Kidney glomerular epithelial cell (primary cell): ENCODE data around the gene ZFPL1.

Source experiments
- DNase-seq: peaks from one replicate; lab custom pipeline; 2025; lab: John Stamatoyannopoulos, UW

ZFPL1 gene

GRCh38 chr11:65060913-65061408 is 23.1 kb upstream of the ZFPL1 start:
- no peak for DNase-seq

- no peak for DNase-seq
Measured at GRCh38 chr11:65063532-65063931, 20.5 kb upstream of the ZFPL1 start.

- DNase-seq = no peak
Measured at GRCh38 chr11:65064847-65065240, 19.2 kb upstream of the ZFPL1 start.

- no peak for DNase-seq
Measured at GRCh38 chr11:65065851-65066250, 18.2 kb upstream of the ZFPL1 start.

- DNase-seq = no peak
Measured at GRCh38 chr11:65066315-65066714, 17.7 kb upstream of the ZFPL1 start.

- DNase-seq = no peak
Measured at GRCh38 chr11:65066805-65067291, 17.2 kb upstream of the ZFPL1 start.

GRCh38 chr11:65067446-65067845 is 16.6 kb upstream of the ZFPL1 start:
- no peak for DNase-seq

- DNase-seq = peak; percentile 15
Measured at GRCh38 chr11:65069217-65069616, 14.8 kb upstream of the ZFPL1 start.

GRCh38 chr11:65071907-65072630 is 12.0 kb upstream of the ZFPL1 start:
- no peak for DNase-seq

GRCh38 chr11:65072631-65072966 is 11.4 kb upstream of the ZFPL1 start:
- DNase-seq = no peak

- no peak for DNase-seq
Measured at GRCh38 chr11:65077451-65077850, 6.6 kb upstream of the ZFPL1 start.

- DNase-seq = peak; percentile 37
Measured at GRCh38 chr11:65078151-65078550, 5.9 kb upstream of the ZFPL1 start.

GRCh38 chr11:65078786-65079342 is 5.2 kb upstream of the ZFPL1 start:
- no peak for DNase-seq

- DNase-seq = no peak
Measured at GRCh38 chr11:65083134-65083833, 738 bp upstream of the ZFPL1 start.

GRCh38 chr11:65084598-65085375 is 765 bp downstream of the ZFPL1 start:
- no peak for DNase-seq

- DNase-seq = no peak
Measured at GRCh38 chr11:65085446-65085845, 1.4 kb downstream of the ZFPL1 start.

- DNase-seq = no peak
Measured at GRCh38 chr11:65086809-65087208, 2.8 kb downstream of the ZFPL1 start.

GRCh38 chr11:65087216-65087615 is 3.2 kb downstream of the ZFPL1 start:
- no peak for DNase-seq

- DNase-seq = no peak
Measured at GRCh38 chr11:65087827-65088226, 3.8 kb downstream of the ZFPL1 start.

- no peak for DNase-seq
Measured at GRCh38 chr11:65089621-65090020, 5.6 kb downstream of the ZFPL1 start.

GRCh38 chr11:65090628-65091027 is 6.6 kb downstream of the ZFPL1 start:
- DNase-seq = no peak

GRCh38 chr11:65095427-65095826 is 11.4 kb downstream of the ZFPL1 start:
- no peak for DNase-seq
